Measurements from ENCODE around the gene CD69. TPM values are rescaled to one million over a fixed set of nuclear protein-coding genes. Genes with fewer than 3 reads are reported as not detected.

Gene CD69
- total and polyA plus RNA-seq, 2 experiments from 2014 or later = not detected

DNA sequence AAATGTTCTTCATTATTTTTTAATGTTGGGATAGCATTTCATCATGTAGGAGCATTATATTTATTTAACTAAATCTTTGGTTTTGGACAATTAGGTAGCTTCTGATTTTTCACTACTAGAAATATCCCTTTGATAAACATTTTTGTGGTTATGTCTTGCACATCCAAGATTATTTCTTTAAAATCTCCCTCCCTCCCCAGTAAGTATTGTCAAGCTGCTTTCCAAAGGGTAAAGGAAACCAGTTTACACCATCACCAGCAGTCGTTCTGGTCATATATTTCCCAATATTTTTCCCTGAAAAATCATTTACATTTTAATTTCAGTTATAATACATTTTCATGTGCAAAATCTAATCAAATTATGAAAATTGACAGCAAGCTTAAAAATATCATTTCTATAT is 11.1 kb downstream of the CD69 start:
- Histone ChIP-seq H3F3A (ENCODE audit: insufficient read depth) (no peaks in the 10 kb centered on the region), H3K79me2 (ENCODE audit: insufficient read depth) (no peaks in the 10 kb centered on the region), H3K27me3 (replicated peaks; ENCODE audit: insufficient read depth) (peaks cover 9% of the 10 kb centered on the region), H3K4me3 (no peak overlapping the region), H3K36me3 (ENCODE audit: low read depth) (no peaks in the 10 kb centered on the region), H3K9ac (no peak overlapping the region), H3K9me2 (ENCODE audit: insufficient read depth) (no peaks in the 10 kb centered on the region), H3K27ac (no peak overlapping the region), H3K4me1 (ENCODE audit: insufficient read depth) (peaks cover 4% of the 10 kb centered on the region; the same call in 1 of the 2 replicates), H2AFZ (no peak overlapping the region), H3K4me2 (ENCODE audit: unreplicated experiment) (no peak overlapping the region), H3K9me3 (ENCODE audit: low read depth) (no peaks in the 10 kb centered on the region), H4K20me1 (ENCODE audit: insufficient read depth) (no peaks in the 10 kb centered on the region)
- no peak for DNase-seq
- no peak for TF ChIP-seq EZH2 (IDR thresholded peaks at IDR 0.05; ENCODE audit: insufficient read depth, poor library complexity, severe bottlenecking)
- no peak for TF ChIP-seq EZH2phosphoT487 (IDR thresholded peaks at IDR 0.05; ENCODE audit: insufficient read depth, low read depth)
- WGBS, 2 experiments (ENCODE audit: low coverage in 1 of 2, low lambda C conversion rate in 2 of 2, missing lambda C conversion rate in 2 of 2) = 0% methylated on average over 1 of the region's 1 CpG
- in situ Hi-C loops (cut with MboI) = no loop called here

DNA sequence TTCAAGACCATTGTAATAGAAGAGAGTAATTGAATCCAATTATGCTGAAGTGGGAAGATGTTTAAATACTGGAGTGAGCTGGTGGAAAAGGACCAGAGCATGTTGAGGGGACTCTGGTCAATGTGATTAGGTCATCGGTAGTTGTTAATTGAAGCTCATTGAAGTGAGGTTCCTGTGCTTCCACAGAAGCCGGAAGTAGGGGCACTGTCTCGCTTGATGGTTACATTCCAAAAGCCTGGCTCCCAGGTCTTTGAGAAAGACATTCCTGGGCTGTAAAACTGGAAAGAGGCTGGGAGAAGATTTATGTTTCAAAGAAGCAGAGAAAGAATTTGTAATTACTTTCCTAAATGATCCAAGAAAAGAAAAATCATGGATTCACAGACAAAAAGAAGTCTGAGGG is 15.5 kb downstream of the CD69 start:
- Histone ChIP-seq H4K20me1 (ENCODE audit: insufficient read depth) (no peaks in the 10 kb centered on the region), H3K4me2 (ENCODE audit: unreplicated experiment) (no peak overlapping the region), H3K79me2 (ENCODE audit: insufficient read depth) (no peaks in the 10 kb centered on the region), H3K27me3 (replicated peaks; ENCODE audit: insufficient read depth) (peaks cover 12% of the 10 kb centered on the region; the same call in 1 of the 2 replicates), H3K36me3 (ENCODE audit: low read depth) (no peaks in the 10 kb centered on the region), H3K9me3 (ENCODE audit: low read depth) (no peaks in the 10 kb centered on the region), H2AFZ (no peak overlapping the region), H3K4me3 (no peak overlapping the region), H3K9me2 (ENCODE audit: insufficient read depth) (no peaks in the 10 kb centered on the region), H3K9ac (no peak overlapping the region), H3K4me1 (ENCODE audit: insufficient read depth) (no peaks in the 10 kb centered on the region), H3F3A (ENCODE audit: insufficient read depth) (no peaks in the 10 kb centered on the region), H3K27ac (no peak overlapping the region)
- 68 to 71% methylated on average over 3 of the region's 3 CpGs for WGBS, 2 experiments (ENCODE audit: low coverage in 1 of 2, low lambda C conversion rate in 2 of 2, missing lambda C conversion rate in 2 of 2)
- no peak for DNase-seq
- in situ Hi-C loops (cut with MboI) = no loop called here
- TF ChIP-seq EZH2phosphoT487 (IDR thresholded peaks at IDR 0.05; ENCODE audit: insufficient read depth, low read depth) (no peak), EZH2 (IDR thresholded peaks at IDR 0.05; ENCODE audit: insufficient read depth, poor library complexity, severe bottlenecking) (no peak)

DNA sequence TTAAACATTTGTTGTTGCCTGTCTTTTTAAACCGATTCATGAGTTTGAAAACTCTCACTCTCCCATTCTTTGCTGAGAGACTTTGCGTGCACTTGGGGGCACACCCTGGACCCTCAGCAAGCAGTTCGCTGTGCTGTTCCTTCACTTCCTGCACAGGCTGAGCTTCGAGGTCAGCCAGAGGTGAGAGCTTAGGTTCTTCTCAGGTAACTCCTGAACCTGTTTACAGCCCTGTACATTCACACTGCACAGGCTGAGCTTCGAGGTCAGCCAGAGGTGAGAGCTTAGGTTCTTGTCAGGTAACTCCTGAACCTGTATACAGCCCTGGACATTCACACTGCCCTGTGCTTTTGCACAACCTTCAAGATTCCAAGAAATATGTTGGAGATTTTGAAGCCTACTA is 18.0 kb downstream of the CD69 start:
- no peak for DNase-seq
- H2AFZ ChIP-seq = no peak overlapping the region
- no peaks in the 10 kb centered on the region for H3F3A ChIP-seq (ENCODE audit: insufficient read depth)
- H3K4me1 ChIP-seq (ENCODE audit: insufficient read depth) = no peaks in the 10 kb centered on the region
- H3K9me2 ChIP-seq (ENCODE audit: insufficient read depth) = no peaks in the 10 kb centered on the region
- H3K36me3 ChIP-seq (ENCODE audit: low read depth) = no peaks in the 10 kb centered on the region
- H3K79me2 ChIP-seq (ENCODE audit: insufficient read depth) = no peaks in the 10 kb centered on the region
- H3K9me3 ChIP-seq (ENCODE audit: low read depth) = no peaks in the 10 kb centered on the region
- H3K27me3 ChIP-seq (replicated peaks; ENCODE audit: insufficient read depth) = peaks cover 12% of the 10 kb centered on the region; the same call in 1 of the 2 replicates
- H3K4me3 ChIP-seq = no peak overlapping the region
- no peak overlapping the region for H3K9ac ChIP-seq
- no peak overlapping the region for H3K27ac ChIP-seq
- in situ Hi-C loops (cut with MboI) = no loop called here
- H4K20me1 ChIP-seq (ENCODE audit: insufficient read depth) = no peaks in the 10 kb centered on the region
- TF ChIP-seq EZH2 (IDR thresholded peaks at IDR 0.05; ENCODE audit: insufficient read depth, poor library complexity, severe bottlenecking) = no peak
- TF ChIP-seq EZH2phosphoT487 (IDR thresholded peaks at IDR 0.05; ENCODE audit: insufficient read depth, low read depth) = no peak
- H3K4me2 ChIP-seq (ENCODE audit: unreplicated experiment) = no peak overlapping the region
- WGBS, 2 experiments (ENCODE audit: low coverage in 1 of 2, low lambda C conversion rate in 2 of 2, missing lambda C conversion rate in 2 of 2) = 25 to 30% methylated on average over 5 of the region's 5 CpGs

DNA sequence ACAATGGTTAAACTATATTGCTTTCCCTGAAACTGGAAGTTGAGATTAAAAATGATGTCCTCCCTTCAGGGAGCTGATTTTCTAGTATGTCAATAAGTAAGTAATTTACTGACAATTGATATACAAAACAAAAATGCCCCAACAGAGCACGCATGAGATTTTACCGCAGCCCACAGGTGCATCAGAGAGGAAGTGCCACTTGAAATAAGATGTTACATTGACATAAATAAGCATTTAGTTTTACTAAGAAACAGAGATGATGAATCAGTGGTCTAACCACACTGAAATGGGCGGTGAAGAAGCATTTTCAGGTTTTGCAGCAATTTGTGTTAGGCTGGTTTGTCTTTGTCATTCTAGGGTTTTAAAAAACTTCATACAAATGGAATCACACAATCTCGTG is 19.0 kb downstream of the CD69 start:
- Histone ChIP-seq H3K79me2 (ENCODE audit: insufficient read depth) (no peaks in the 10 kb centered on the region), H3K9me3 (ENCODE audit: low read depth) (no peaks in the 10 kb centered on the region), H3K36me3 (ENCODE audit: low read depth) (no peaks in the 10 kb centered on the region), H3K9ac (no peak overlapping the region), H3K27ac (no peak overlapping the region), H3F3A (ENCODE audit: insufficient read depth) (no peaks in the 10 kb centered on the region), H2AFZ (no peak overlapping the region), H3K27me3 (replicated peaks; ENCODE audit: insufficient read depth) (peaks cover 12% of the 10 kb centered on the region; the same call in 1 of the 2 replicates), H3K4me1 (ENCODE audit: insufficient read depth) (no peaks in the 10 kb centered on the region), H3K9me2 (ENCODE audit: insufficient read depth) (no peaks in the 10 kb centered on the region), H3K4me2 (ENCODE audit: unreplicated experiment) (no peak overlapping the region), H3K4me3 (no peak overlapping the region), H4K20me1 (ENCODE audit: insufficient read depth) (no peaks in the 10 kb centered on the region)
- TF ChIP-seq EZH2 (IDR thresholded peaks at IDR 0.05; ENCODE audit: insufficient read depth, poor library complexity, severe bottlenecking) = no peak
- TF ChIP-seq EZH2phosphoT487 (IDR thresholded peaks at IDR 0.05; ENCODE audit: insufficient read depth, low read depth) = no peak
- 71 to 74% methylated on average over 4 of the region's 4 CpGs for WGBS, 2 experiments (ENCODE audit: low coverage in 1 of 2, low lambda C conversion rate in 2 of 2, missing lambda C conversion rate in 2 of 2)
- in situ Hi-C loops (cut with MboI) = no loop called here
- DNase-seq = no peak

Measured in GM23248 (cell line).